ENCODE data around the gene PCCB.
"Not testable (repeated sequence)": the region's sequence is repeated elsewhere in the genome, so short reads cannot be mapped to it uniquely, and the experiment has no call there.

Gene PCCB

GRCh38 chr3:136350557-136350956 is 100.4 kb downstream of the PCCB start:
- no peak for TF ChIP-seq CTCF (conservative IDR thresholded peaks at IDR 0.05; ENCODE audit: low read depth, low read length)
- no peak overlapping the region for H3K4me3 ChIP-seq (ENCODE audit: low read depth, low read length)
- peak; percentile 83 for DNase-seq (ENCODE audit: low read depth)

GRCh38 chr3:136351351-136351750 is 101.2 kb downstream of the PCCB start:
- H3K4me3 ChIP-seq (ENCODE audit: low read depth, low read length): no peak overlapping the region
- TF ChIP-seq CTCF (conservative IDR thresholded peaks at IDR 0.05; ENCODE audit: low read depth, low read length): no peak
- no peak for DNase-seq (ENCODE audit: low read depth)

GRCh38 chr3:136351905-136352304 is 101.8 kb downstream of the PCCB start:
- H3K4me3 ChIP-seq (ENCODE audit: low read depth, low read length): no peak overlapping the region
- DNase-seq (ENCODE audit: low read depth): no peak
- TF ChIP-seq CTCF (conservative IDR thresholded peaks at IDR 0.05; ENCODE audit: low read depth, low read length): peak; percentile 22

GRCh38 chr3:136353461-136353860 is 103.3 kb downstream of the PCCB start:
- no peak for DNase-seq (ENCODE audit: low read depth)
- TF ChIP-seq CTCF (conservative IDR thresholded peaks at IDR 0.05; ENCODE audit: low read depth, low read length): no peak
- no peak overlapping the region for H3K4me3 ChIP-seq (ENCODE audit: low read depth, low read length)

- H3K4me3 ChIP-seq (ENCODE audit: low read depth, low read length): no peak overlapping the region
- peak; percentile 54 for DNase-seq (ENCODE audit: low read depth)
- TF ChIP-seq CTCF (conservative IDR thresholded peaks at IDR 0.05; ENCODE audit: low read depth, low read length): no peak
Observed at GRCh38 chr3:136366289-136366688, 116.1 kb downstream of the PCCB start.

GRCh38 chr3:136375800-136376199 is 125.7 kb downstream of the PCCB start:
- not testable (repeated sequence) for H3K4me3 ChIP-seq (ENCODE audit: low read depth, low read length)

GRCh38 chr3:136377508-136377907 is 127.4 kb downstream of the PCCB start:
- TF ChIP-seq CTCF (conservative IDR thresholded peaks at IDR 0.05; ENCODE audit: low read depth, low read length): no peak
- H3K4me3 ChIP-seq (ENCODE audit: low read depth, low read length): no peak overlapping the region
- DNase-seq (ENCODE audit: low read depth): no peak

More at GRCh38 chr3:136375800-136376199, 125.7 kb downstream of the PCCB start:
- DNase-seq (ENCODE audit: low read depth): not testable (repeated sequence)

GRCh38 chr3:136378011-136378410 is 127.9 kb downstream of the PCCB start:
- no peak overlapping the region for H3K4me3 ChIP-seq (ENCODE audit: low read depth, low read length)
- no peak for TF ChIP-seq CTCF (conservative IDR thresholded peaks at IDR 0.05; ENCODE audit: low read depth, low read length)
- no peak for DNase-seq (ENCODE audit: low read depth)

Data from choroid plexus epithelial cell (primary cell).